NT2/D1 (cell line): ENCODE data around the gene UBAP1L.

Experiments
- YY1 ChIP-seq: IDR thresholded peaks from 2 replicates; pipeline ENCODE4 v1.6.1; 2011; ENCODE audit not compliant: insufficient read length, insufficient read depth
- ZNF274 ChIP-seq: IDR thresholded peaks from 2 replicates; pipeline ENCODE4 v1.6.1; 2011; ENCODE audit warnings: mild to moderate bottlenecking, low read depth, low read length

DNA sequence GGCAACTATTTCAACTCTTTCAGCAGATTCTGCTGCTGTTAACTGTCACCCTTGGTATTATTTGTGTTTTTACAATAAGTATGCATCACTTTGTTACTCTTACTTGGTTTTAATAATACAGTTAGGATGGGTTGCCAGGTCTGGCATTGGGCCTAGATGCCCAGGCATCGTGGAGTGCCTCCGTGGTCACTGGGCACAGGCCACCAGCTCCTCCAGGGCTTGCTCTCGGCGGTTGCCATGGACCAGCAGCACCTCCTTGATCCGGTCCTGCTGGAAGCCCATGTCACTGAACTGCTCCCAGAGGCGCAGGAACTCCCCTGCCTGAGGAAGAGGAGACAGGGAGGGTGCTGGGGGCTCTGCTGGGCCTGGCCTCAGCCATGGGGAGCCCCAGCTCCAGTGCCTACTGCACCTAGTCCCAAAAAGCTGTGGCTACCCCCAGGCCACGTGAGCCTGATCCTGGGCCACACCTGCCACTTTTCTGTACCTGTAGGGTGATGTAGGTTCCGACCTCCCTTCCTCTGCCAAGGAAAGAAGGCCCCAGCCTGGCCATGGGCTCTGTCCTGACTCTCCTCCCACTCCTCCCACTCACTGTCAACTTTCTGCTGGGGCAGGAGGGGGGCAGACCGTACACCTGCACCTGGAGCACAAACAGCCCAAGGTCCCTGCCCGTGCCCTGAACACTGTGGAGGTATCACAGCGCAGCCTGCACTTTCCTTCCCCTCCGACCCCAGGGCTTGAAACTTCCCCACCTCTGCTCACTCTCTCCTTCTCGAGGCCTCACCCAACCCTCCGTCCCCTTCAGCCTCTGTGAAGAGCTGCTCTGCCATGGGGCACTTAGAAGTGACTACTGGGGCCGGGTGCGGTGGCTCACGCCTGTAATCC lies 21.8 kb downstream of the UBAP1L start:
- TF ChIP-seq YY1 (no peak), ZNF274 (no peak)
